ENCODE data around the gene ERGIC3.

ERGIC3 gene

DNA sequence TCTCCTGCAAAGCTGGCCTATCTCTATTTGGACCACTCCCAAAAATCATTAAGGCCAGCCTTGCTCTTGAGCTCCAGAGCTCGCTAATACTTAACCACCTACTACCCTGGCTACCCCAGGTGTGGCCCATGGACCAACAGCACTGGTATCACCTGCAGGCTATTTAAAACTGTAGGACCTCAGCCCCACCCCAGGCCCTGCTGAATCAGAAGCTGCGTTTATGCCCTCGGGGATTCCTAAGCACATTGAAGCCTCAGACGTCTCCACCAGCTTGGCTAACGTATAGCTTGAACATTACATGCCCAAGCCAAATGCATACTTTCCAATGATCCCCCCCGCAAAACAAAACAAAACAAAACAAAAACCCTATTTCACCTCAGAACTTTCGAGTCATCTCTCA is 54.0 kb downstream of the ERGIC3 start:
- H3K9me3 Mint-ChIP-seq, result no peaks in the 10 kb centered on the region
- H3K4me1 Mint-ChIP-seq, result peaks cover 8% of the 10 kb centered on the region
- no peak overlapping the region for H3K4me3 Mint-ChIP-seq
- H3K27me3 Mint-ChIP-seq (ENCODE audit: low read depth, poor library complexity), result peaks cover 57% of the 10 kb centered on the region
- no peak for DNase-seq
- TF ChIP-seq, protein P1, sequence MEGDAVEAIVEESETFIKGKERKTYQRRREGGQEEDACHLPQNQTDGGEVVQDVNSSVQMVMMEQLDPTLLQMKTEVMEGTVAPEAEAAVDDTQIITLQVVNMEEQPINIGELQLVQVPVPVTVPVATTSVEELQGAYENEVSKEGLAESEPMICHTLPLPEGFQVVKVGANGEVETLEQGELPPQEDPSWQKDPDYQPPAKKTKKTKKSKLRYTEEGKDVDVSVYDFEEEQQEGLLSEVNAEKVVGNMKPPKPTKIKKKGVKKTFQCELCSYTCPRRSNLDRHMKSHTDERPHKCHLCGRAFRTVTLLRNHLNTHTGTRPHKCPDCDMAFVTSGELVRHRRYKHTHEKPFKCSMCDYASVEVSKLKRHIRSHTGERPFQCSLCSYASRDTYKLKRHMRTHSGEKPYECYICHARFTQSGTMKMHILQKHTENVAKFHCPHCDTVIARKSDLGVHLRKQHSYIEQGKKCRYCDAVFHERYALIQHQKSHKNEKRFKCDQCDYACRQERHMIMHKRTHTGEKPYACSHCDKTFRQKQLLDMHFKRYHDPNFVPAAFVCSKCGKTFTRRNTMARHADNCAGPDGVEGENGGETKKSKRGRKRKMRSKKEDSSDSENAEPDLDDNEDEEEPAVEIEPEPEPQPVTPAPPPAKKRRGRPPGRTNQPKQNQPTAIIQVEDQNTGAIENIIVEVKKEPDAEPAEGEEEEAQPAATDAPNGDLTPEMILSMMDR (IDR thresholded peaks at IDR 0.05), result no peak
- no peak overlapping the region for H3K27ac Mint-ChIP-seq
- no peaks in the 10 kb centered on the region for H3K36me3 Mint-ChIP-seq (ENCODE audit: low read depth)

DNA sequence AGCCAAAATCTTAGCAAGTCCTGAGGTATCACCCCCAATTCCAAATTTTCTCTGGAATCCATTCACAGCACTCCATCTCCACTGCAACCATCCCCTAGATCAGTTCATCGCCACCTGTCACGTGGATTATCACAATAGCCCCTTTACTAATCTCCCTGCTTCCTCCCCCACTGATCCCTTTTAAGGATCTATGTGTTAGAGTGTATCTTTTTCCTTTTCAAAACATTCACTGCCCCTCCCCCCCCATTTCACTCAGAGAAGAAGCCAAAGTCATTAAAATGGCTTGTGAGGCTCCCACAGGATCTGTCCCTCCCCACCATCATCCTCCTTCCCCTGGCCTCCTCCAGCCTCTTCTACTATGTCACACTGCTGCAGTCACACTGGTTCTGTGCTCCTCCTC is 55.3 kb downstream of the ERGIC3 start:
- TF ChIP-seq, protein P1 (IDR thresholded peaks at IDR 0.05), result no peak
- no peak overlapping the region for H3K4me3 Mint-ChIP-seq
- no peaks in the 10 kb centered on the region for H3K9me3 Mint-ChIP-seq
- H3K36me3 Mint-ChIP-seq (ENCODE audit: low read depth), result no peaks in the 10 kb centered on the region
- H3K27ac Mint-ChIP-seq, result no peak overlapping the region
- DNase-seq, result no peak
- H3K4me1 Mint-ChIP-seq, result peaks cover 8% of the 10 kb centered on the region
- peaks cover 70% of the 10 kb centered on the region for H3K27me3 Mint-ChIP-seq (ENCODE audit: low read depth, poor library complexity)

DNA sequence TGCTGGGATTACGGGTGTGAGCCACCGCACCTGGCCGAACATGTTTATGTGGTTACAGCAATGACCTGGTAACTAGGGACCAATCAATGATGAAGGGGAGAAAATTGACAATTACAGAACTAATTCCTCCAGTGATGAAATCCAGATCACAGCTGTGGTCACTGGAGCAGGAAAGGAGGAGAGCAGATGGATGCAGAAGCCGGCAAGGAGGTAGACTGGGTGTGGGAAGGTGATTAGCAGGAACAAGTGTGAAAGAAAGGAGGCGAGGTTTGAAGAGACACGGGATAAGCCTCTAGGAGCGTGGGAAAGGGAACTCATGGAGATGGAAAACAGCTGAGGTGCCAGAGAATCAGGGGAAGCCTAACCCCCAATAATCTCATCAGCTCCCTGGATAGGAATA is 56.6 kb downstream of the ERGIC3 start:
- no peak for DNase-seq
- TF ChIP-seq, protein P1 (IDR thresholded peaks at IDR 0.05), result no peak
- Mint-ChIP-seq H3K27me3 (ENCODE audit: low read depth, poor library complexity) (peaks cover 83% of the 10 kb centered on the region), H3K9me3 (no peaks in the 10 kb centered on the region), H3K4me3 (no peak overlapping the region), H3K4me1 (peaks cover 8% of the 10 kb centered on the region), H3K27ac (no peak overlapping the region), H3K36me3 (ENCODE audit: low read depth) (peaks cover 7% of the 10 kb centered on the region)

DNA sequence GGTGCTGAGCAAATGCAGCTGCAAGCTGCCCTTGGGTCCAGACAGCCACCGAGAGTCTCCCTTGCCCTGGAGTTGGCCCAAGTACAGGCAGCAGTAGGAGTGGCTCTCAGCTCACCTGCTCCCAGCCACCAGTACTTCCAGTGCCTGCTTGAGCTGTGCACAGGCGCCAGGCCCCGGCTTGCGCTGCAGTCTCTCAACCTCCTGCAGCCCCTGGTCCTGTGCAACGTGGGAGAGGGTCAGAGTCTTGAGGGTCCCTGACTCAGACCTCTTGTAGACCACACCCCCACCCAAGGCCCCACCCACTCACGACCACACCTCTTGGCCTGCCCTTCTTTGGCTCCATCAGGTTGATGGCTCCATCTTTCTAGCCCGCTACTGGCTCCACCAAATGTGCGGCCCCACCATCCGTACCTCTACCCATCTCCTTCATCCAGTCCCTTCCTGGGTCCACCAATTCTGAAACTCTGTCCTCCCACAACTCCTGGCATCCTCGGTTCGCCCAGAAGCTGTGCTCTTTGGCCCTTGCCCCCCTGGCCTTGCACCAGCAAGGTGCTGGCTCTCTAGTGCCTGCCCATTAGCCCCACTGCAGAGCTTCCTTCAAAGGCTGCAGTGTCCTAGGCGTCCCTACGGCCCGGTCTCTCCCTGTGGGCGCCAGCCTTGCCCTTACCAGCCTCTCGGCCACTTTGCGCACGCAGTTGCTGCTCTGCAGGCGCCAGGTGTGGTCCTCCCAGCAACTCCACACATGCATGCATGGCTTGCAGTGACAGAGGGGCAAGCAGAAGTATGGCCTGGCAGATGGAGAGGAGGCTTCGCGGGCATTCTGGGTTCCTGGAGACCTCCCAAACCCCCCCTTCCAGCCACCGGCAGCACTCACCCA is 57.3 kb downstream of the ERGIC3 start:
- TF ChIP-seq, protein P1 (IDR thresholded peaks at IDR 0.05), result no peak
- Mint-ChIP-seq H3K4me3 (no peak overlapping the region), H3K27ac (no peak overlapping the region), H3K27me3 (ENCODE audit: low read depth, poor library complexity) (peaks cover 88% of the 10 kb centered on the region), H3K4me1 (peaks cover 8% of the 10 kb centered on the region), H3K9me3 (no peaks in the 10 kb centered on the region), H3K36me3 (ENCODE audit: low read depth) (peaks cover 8% of the 10 kb centered on the region)
- DNase-seq, result no peak

DNA sequence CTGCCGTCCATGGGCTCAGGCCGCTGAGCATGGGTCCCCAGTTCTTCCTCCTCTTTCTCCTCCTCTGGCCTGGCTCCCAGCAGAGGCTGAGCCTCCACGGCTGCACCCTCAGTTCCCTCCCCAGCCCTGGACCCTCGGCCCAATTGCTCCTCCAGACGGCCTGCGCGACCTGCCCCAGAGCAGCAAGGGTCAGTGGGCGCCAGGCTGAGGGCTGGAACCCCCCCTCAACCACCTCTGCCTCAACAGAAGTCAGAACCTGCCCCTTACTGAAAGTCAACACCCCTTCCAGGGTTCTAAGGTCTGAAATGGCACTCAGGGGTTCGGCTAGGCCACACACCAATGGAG is 57.9 kb downstream of the ERGIC3 start:
- Mint-ChIP-seq H3K36me3 (ENCODE audit: low read depth) (peaks cover 8% of the 10 kb centered on the region), H3K9me3 (no peaks in the 10 kb centered on the region), H3K27me3 (ENCODE audit: low read depth, poor library complexity) (peaks cover 87% of the 10 kb centered on the region), H3K4me3 (no peak overlapping the region), H3K4me1 (peaks cover 9% of the 10 kb centered on the region), H3K27ac (no peak overlapping the region)
- DNase-seq, result no peak
- TF ChIP-seq, protein P1 (IDR thresholded peaks at IDR 0.05), result no peak
